K562 (cell line): ENCODE measurements around the gene PNLIPRP2. TPM values are rescaled to one million over a fixed set of nuclear protein-coding genes. Genes with fewer than 3 reads are reported as not detected.

Source experiments
- ATAC-seq: fragments of 200-7000 bp; cut with Tn5 transposase; 3 replicates; pipeline ENCODE4 v1.9.1; 2020; ENCODE audit warnings: moderate library complexity
- BruUV-seq: library from RNA; stranded (reverse); fragments of 400-500 nt; replicated peaks from 2 replicates; lab custom pipeline; 2021; lab: Mats Ljungman, UMichigan
- CTCF ChIA-PET: fragments of 300-600 bp; formaldehyde crosslinking; extraction: SDS; loops from one replicate; lab custom pipeline; 2021; ENCODE audit warnings: low intra/inter-chr PET ratio; lab: Yijun Ruan, JAX
- POLR2A ChIA-PET: fragments of 300-600, 350-650 bp; sonication (Branson Sonifier 250); formaldehyde crosslinking; extraction: SDS; loops from one replicate; lab custom pipeline; 2021; ENCODE audit warnings: antibody characterized with exemption, inconsistent platforms; lab: Yijun Ruan, JAX
- DNase-seq, 4 experiments: peaks; one replicate each; pipeline versions ENCODE4 v3.0.0 to v3.0.0-alpha.2; 2011 to 2018; ENCODE audit warnings: low spot score in 3 of 4, mixed read lengths in 3 of 4; ENCODE audit errors: extremely low read depth in 1 of 4
- FAIRE-seq: peaks from 2 replicates; lab custom pipeline; 2011; peaks lifted over from hg19 to GRCh38; lab: Jason Lieb, UNC
- H2AFZ ChIP-seq: 2 replicates; pipeline ENCODE4 v1.6.0; 2011; ENCODE audit warnings: low read depth, low read length, control low read depth, inconsistent platforms
- H3K27ac ChIP-seq: fragments of 200-600 bp; 3 replicates; pipeline ENCODE4 v1.8.0; 2011; ENCODE audit warnings: low read depth, mild to moderate bottlenecking, control low read depth, inconsistent platforms, low read length, moderate library complexity, mixed read lengths; ENCODE audit errors: extremely low read depth
- H3K27me3 ChIP-seq, 2 experiments: fragments of 300-600 bp in 1 of 2; 2 replicates in 1 of 2; 3 replicates in 1 of 2; pipeline versions ENCODE4 v1.6.0 to v1.8.0; 2011; ENCODE audit warnings: inconsistent platforms in 2 of 2, low read length in 2 of 2, mild to moderate bottlenecking in 1 of 2, mixed read lengths in 1 of 2, moderate library complexity in 1 of 2; ENCODE audit not compliant: control insufficient read depth in 2 of 2, insufficient read depth in 2 of 2
- H3K36me3 ChIP-seq: fragments of 300-600 bp; 3 replicates; pipeline ENCODE4 v1.8.0; 2011; ENCODE audit warnings: mild to moderate bottlenecking, low read length, inconsistent platforms; ENCODE audit not compliant: control insufficient read depth, insufficient read depth
- H3K4me1 ChIP-seq, 2 experiments: fragments of 200-600 bp in 1 of 2; replicated peaks in 1 of 2; 2 replicates in 1 of 2; 3 replicates in 1 of 2; pipeline versions ENCODE4 v1.5.1 to v1.8.0; 2011; ENCODE audit warnings: inconsistent platforms in 2 of 2, low read length in 2 of 2, mild to moderate bottlenecking in 1 of 2, mixed read lengths in 1 of 2, moderate library complexity in 1 of 2; ENCODE audit not compliant: control insufficient read depth in 2 of 2, insufficient read depth in 2 of 2
- H3K4me2 ChIP-seq: 2 replicates; pipeline ENCODE4 v1.6.1; 2011; ENCODE audit warnings: low read length, control low read depth, inconsistent platforms, mixed read lengths; ENCODE audit not compliant: insufficient read depth
- H3K4me3 ChIP-seq: fragments of 200-600 bp; sonication (generic), shearing (Covaris generic); 2 replicates; pipeline ENCODE4 v1.5.1; 2016; ENCODE audit warnings: control low read depth, inconsistent platforms
- H3K79me2 ChIP-seq: fragments of 200-600 bp; 3 replicates; pipeline ENCODE4 v1.8.0; 2011; ENCODE audit warnings: low read length, inconsistent platforms; ENCODE audit not compliant: control insufficient read depth, insufficient read depth
- H3K9ac ChIP-seq, 2 experiments: 2 replicates each; pipeline versions ENCODE4 v1.6.0 to v1.6.1; 2011; ENCODE audit warnings: low read depth in 2 of 2, low read length in 2 of 2, control low read depth in 1 of 2, inconsistent platforms in 1 of 2, mild to moderate bottlenecking in 1 of 2, mixed read lengths in 1 of 2; ENCODE audit not compliant: insufficient read depth in 1 of 2
- H3K9me1 ChIP-seq: one replicate; pipeline ENCODE4 v1.6.0; 2011; ENCODE audit warnings: inconsistent platforms, mild to moderate bottlenecking, low read length, moderate library complexity; ENCODE audit not compliant: control insufficient read depth, insufficient read depth
- H3K9me3 ChIP-seq: replicated peaks from 2 replicates; pipeline ENCODE4 v1.5.1; 2011; ENCODE audit warnings: low read depth, low read length, inconsistent platforms; ENCODE audit not compliant: control insufficient read depth, insufficient read depth
- H4K20me1 ChIP-seq: replicated peaks from 2 replicates; pipeline ENCODE4 v1.6.1; 2011; ENCODE audit warnings: low read length, inconsistent platforms, mixed read lengths; ENCODE audit not compliant: control insufficient read depth, insufficient read depth
- CBFA2T3 ChIP-seq: fragments of 450-650 bp; IDR thresholded peaks from 2 replicates; pipeline ENCODE4 v1.6.1; 2017
- SAP30 ChIP-seq: fragments of 200-600 bp; sonication (generic); IDR thresholded peaks from 2 replicates; pipeline ENCODE4 v1.6.1; 2012; ENCODE audit warnings: borderline replicate concordance, low read depth, mild to moderate bottlenecking, moderate library complexity, low read length, control low read depth, inconsistent platforms; ENCODE audit not compliant: insufficient read depth, poor library complexity, severe bottlenecking
- SNIP1 ChIP-seq: fragments of 450-650 bp; IDR thresholded peaks from 2 replicates; pipeline ENCODE4 v1.7.1; 2017; ENCODE audit warnings: low read depth, mild to moderate bottlenecking
- WGBS: fragments of 100-300 bp; shearing (Covaris generic); methylation state at CpG from one replicate; pipeline ENCODE4 v1.1.6; 2016; ENCODE audit warnings: low coverage, mixed read lengths; ENCODE audit not compliant: insufficient coverage; ENCODE audit errors: missing lambda C conversion rate; 5-methylcytosine and 5-hydroxymethylcytosine counted together
- in situ Hi-C: fragments of 300-500 bp; cut with MboI; formaldehyde crosslinking; loops from 4 replicates; pipeline ENCODE4 v1.15.0; 2018; ENCODE audit warnings: inconsistent platforms, mixed read lengths
- intact Hi-C: fragments of 100-400 bp; cut with micrococcal nuclease; formaldehyde crosslinking; loops from 2 replicates; pipeline ENCODE4 v1.14.2; 2022
- polyA plus RNA-seq, 8 experiments: library from polyadenylated mRNA; depleted of rRNA in 4 of 8; stranded (reverse) in 5 of 8; unstranded in 3 of 8; fragments of >200 nt; fragmentation: Nextera tagmentation in 2 of 8; fragmentation: Illumina TruSeq in 1 of 8; extraction: Ambion mirVana in 2 of 8; extraction: Trizol in 1 of 8; gene quantifications; 2 replicates each; pipeline versions ENCODE4 v1.2.1 to v1.2.3, GENCODE V29; 2011 to 2014; ENCODE audit warnings: inconsistent platforms in 1 of 8, missing spikeins in 1 of 8
- total RNA-seq, 7 experiments: library from RNA; depleted of rRNA in 6 of 7; stranded (reverse); fragments of >200 nt in 6 of 7; fragmentation: Illumina TruSeq in 2 of 7; extraction: Trizol in 2 of 7; gene quantifications; 2 replicates each; pipeline versions ENCODE4 v1.2.1 to v1.2.3, GENCODE V29; 2011 to 2021; ENCODE audit warnings: low replicate concordance in 1 of 7
- TF ChIP-seq, protein P1 (sequence below): sonication (generic); formaldehyde crosslinking; IDR thresholded peaks from 2 replicates; pipeline ENCODE4 v1.8.0; 2023; ENCODE audit warnings: mild to moderate bottlenecking, missing genetic modification reagents
- TF ChIP-seq, protein P2 (sequence below): IDR thresholded peaks from 2 replicates; pipeline ENCODE4 v1.6.1; 2016; ENCODE audit warnings: missing genetic modification characterization, missing compliant biosample characterization
- TF ChIP-seq, protein P3 (sequence below): fragments of 450-650 bp; IDR thresholded peaks from 2 replicates; pipeline ENCODE4 v1.6.1; 2016; ENCODE audit warnings: borderline replicate concordance
- TF ChIP-seq, protein P4 (sequence below), 3 experiments: IDR thresholded peaks in 2 of 3; conservative IDR thresholded peaks in 1 of 3; 2 replicates each; pipeline ENCODE4 v1.5.1; 2011 to 2012; ENCODE audit warnings: low read length in 3 of 3, mild to moderate bottlenecking in 3 of 3, control low read depth in 2 of 3, improper control_type of control experiment in 1 of 3, inconsistent platforms in 1 of 3, low read depth in 1 of 3, mixed read lengths in 1 of 3, moderate library complexity in 1 of 3; ENCODE audit not compliant: insufficient read depth in 2 of 3

PNLIPRP2 gene
- total and polyA plus RNA-seq, 9 of the 15 experiments (the other 6 are each of a cell fraction or from before 2014, with no cell fraction given): 0.38 TPM; not detected in 8

DNA sequence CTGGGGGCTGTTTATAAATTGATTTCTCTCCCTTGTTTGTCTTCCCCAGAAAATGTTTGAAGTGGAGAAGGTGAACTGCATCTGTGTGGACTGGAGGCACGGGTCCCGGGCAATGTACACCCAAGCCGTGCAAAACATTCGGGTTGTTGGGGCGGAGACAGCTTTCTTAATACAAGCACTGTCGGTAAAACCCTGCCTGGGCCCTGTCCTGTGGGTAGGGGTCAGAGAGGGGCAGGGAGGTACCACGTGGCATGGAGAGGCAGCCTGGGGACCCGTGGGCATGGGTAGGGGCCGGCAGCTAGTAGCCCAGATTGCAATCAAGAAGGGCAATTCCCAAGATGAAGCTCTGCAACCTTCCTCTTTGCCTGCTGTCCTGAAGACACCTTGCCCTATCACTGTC is 6.1 kb downstream of the PNLIPRP2 start (continued):
- TF ChIP-seq, protein P1, sequence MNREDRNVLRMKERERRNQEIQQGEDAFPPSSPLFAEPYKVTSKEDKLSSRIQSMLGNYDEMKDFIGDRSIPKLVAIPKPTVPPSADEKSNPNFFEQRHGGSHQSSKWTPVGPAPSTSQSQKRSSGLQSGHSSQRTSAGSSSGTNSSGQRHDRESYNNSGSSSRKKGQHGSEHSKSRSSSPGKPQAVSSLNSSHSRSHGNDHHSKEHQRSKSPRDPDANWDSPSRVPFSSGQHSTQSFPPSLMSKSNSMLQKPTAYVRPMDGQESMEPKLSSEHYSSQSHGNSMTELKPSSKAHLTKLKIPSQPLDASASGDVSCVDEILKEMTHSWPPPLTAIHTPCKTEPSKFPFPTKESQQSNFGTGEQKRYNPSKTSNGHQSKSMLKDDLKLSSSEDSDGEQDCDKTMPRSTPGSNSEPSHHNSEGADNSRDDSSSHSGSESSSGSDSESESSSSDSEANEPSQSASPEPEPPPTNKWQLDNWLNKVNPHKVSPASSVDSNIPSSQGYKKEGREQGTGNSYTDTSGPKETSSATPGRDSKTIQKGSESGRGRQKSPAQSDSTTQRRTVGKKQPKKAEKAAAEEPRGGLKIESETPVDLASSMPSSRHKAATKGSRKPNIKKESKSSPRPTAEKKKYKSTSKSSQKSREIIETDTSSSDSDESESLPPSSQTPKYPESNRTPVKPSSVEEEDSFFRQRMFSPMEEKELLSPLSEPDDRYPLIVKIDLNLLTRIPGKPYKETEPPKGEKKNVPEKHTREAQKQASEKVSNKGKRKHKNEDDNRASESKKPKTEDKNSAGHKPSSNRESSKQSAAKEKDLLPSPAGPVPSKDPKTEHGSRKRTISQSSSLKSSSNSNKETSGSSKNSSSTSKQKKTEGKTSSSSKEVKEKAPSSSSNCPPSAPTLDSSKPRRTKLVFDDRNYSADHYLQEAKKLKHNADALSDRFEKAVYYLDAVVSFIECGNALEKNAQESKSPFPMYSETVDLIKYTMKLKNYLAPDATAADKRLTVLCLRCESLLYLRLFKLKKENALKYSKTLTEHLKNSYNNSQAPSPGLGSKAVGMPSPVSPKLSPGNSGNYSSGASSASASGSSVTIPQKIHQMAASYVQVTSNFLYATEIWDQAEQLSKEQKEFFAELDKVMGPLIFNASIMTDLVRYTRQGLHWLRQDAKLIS: no peak

DNA sequence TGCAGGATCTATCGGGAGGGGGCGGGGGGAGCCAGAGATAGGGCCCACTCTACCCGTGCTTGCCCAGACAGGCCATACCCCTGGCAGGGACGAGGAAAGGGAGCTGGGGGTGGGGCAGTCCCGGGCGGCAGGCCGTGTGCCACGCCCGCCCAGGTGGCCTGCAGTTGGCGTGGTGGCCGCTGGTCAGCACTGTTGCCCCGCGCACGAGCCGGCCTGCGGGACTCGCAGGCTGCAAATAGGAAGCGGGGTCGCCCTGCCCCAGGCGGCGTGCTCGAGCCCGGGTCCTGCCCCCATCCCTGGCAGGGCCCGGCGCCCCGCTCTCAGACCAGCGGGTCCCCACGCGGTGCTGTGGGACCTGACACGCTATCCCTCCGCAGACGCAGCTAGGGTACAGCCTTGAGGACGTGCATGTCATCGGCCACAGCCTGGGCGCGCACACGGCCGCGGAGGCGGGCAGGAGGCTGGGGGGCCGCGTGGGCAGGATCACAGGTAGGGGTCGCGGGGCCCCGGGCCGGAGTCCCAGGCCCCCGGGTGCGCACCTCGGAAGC is 6.7 kb downstream of the PNLIPRP2 start:
- H3K4me1 ChIP-seq: peaks cover 0 to 6% of the 10 kb centered on the region in 2 experiments; a peak in 1 of 5 replicates
- POLR2A ChIA-PET: interaction anchor here (0.5 to 0.6 kb wide), 2 partner anchors 31 to 161 kb away, joined by 3 read pairs; no protein-coding TSS in a partner anchor
- H3K9me1 ChIP-seq: no peaks in the 10 kb centered on the region
- ATAC-seq: peak; percentile 86
- H3K9ac ChIP-seq: no peak overlapping the region
- no peak overlapping the region for H3K27ac ChIP-seq
- peak; percentile 3 to 22 (median 16) for DNase-seq
- TF ChIP-seq CBFA2T3 (no peak), SNIP1 (no peak), SAP30 (no peak)
- TF ChIP-seq, protein P2, sequence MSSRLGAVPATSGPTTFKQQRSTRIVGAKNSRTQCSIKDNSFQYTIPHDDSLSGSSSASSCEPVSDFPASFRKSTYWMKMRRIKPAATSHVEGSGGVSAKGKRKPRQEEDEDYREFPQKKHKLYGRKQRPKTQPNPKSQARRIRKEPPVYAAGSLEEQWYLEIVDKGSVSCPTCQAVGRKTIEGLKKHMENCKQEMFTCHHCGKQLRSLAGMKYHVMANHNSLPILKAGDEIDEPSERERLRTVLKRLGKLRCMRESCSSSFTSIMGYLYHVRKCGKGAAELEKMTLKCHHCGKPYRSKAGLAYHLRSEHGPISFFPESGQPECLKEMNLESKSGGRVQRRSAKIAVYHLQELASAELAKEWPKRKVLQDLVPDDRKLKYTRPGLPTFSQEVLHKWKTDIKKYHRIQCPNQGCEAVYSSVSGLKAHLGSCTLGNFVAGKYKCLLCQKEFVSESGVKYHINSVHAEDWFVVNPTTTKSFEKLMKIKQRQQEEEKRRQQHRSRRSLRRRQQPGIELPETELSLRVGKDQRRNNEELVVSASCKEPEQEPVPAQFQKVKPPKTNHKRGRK (tag): no peak
- TF ChIP-seq, protein P3, sequence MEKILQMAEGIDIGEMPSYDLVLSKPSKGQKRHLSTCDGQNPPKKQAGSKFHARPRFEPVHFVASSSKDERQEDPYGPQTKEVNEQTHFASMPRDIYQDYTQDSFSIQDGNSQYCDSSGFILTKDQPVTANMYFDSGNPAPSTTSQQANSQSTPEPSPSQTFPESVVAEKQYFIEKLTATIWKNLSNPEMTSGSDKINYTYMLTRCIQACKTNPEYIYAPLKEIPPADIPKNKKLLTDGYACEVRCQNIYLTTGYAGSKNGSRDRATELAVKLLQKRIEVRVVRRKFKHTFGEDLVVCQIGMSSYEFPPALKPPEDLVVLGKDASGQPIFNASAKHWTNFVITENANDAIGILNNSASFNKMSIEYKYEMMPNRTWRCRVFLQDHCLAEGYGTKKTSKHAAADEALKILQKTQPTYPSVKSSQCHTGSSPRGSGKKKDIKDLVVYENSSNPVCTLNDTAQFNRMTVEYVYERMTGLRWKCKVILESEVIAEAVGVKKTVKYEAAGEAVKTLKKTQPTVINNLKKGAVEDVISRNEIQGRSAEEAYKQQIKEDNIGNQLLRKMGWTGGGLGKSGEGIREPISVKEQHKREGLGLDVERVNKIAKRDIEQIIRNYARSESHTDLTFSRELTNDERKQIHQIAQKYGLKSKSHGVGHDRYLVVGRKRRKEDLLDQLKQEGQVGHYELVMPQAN: no peak
- TF ChIP-seq, protein P4, sequence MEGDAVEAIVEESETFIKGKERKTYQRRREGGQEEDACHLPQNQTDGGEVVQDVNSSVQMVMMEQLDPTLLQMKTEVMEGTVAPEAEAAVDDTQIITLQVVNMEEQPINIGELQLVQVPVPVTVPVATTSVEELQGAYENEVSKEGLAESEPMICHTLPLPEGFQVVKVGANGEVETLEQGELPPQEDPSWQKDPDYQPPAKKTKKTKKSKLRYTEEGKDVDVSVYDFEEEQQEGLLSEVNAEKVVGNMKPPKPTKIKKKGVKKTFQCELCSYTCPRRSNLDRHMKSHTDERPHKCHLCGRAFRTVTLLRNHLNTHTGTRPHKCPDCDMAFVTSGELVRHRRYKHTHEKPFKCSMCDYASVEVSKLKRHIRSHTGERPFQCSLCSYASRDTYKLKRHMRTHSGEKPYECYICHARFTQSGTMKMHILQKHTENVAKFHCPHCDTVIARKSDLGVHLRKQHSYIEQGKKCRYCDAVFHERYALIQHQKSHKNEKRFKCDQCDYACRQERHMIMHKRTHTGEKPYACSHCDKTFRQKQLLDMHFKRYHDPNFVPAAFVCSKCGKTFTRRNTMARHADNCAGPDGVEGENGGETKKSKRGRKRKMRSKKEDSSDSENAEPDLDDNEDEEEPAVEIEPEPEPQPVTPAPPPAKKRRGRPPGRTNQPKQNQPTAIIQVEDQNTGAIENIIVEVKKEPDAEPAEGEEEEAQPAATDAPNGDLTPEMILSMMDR (IDR thresholded peaks at IDR 0.05 in 2 of 3, conservative IDR thresholded peaks at IDR 0.05 in 1 of 3; ENCODE audit: insufficient read depth in 2 of 3, low read depth in 1 of 3, low read length in 3 of 3): peak; percentile 12 to 52 (median 34); a peak in 4 of 6 replicates
- intact Hi-C loops: no loop called here
- no peak overlapping the region for H3K4me2 ChIP-seq
- H3K27me3 ChIP-seq: peaks cover 0 to 8% of the 10 kb centered on the region in 2 experiments; a peak in 2 of 5 replicates
- H3K79me2 ChIP-seq: no peaks in the 10 kb centered on the region
- H3K36me3 ChIP-seq: no peaks in the 10 kb centered on the region
- no peak overlapping the region for H3K4me3 ChIP-seq
- no peaks in the 10 kb centered on the region for H4K20me1 ChIP-seq
- WGBS: 0% methylated on average over 12 of the region's 49 CpGs
- no peaks in the 10 kb centered on the region for H3K9me3 ChIP-seq
- no peak for FAIRE-seq
- in situ Hi-C loops: no loop called here
- BruUV-seq: no TSS peak
- no peak overlapping the region for H2AFZ ChIP-seq
- CTCF ChIA-PET: no interaction called here
